SK-N-SH treated with all-trans-retinoic acid at 6 μM for 48 hours (cell line): ENCODE results near the gene NT5C3B.
"Not testable (repeated sequence)": the region's sequence is repeated elsewhere in the genome, so short reads cannot be mapped to it uniquely, and the experiment has no call there.

Source experiments
- ATAC-seq: fragments of 200-7000 bp; cut with Tn5 transposase; 3 replicates; pipeline ENCODE4 v1.9.1; 2020; ENCODE audit warnings: mild to moderate bottlenecking, moderate library complexity
- ARNTL ChIP-seq: fragments of 450-650 bp; formaldehyde crosslinking; IDR thresholded peaks from 2 replicates; pipeline ENCODE4 v1.5.0; 2020; ENCODE audit warnings: low read depth, mild to moderate bottlenecking, moderate library complexity, borderline replicate concordance
- BACH2 ChIP-seq: fragments of 250-450 bp; sonication (Bioruptor Pico); IDR thresholded peaks from 2 replicates; pipeline ENCODE4 v1.9.0; 2021; ENCODE audit warnings: mild to moderate bottlenecking, borderline replicate concordance
- CSDC2 ChIP-seq: fragments of 250-450 bp; sonication (Bioruptor Pico); IDR thresholded peaks from 2 replicates; pipeline ENCODE4 v1.5.0; 2020; ENCODE audit warnings: mild to moderate bottlenecking, moderate library complexity
- GLIS3 ChIP-seq: fragments of 250-450 bp; sonication (Bioruptor Pico); IDR thresholded peaks from 2 replicates; pipeline ENCODE4 v1.5.0; 2020; ENCODE audit warnings: mild to moderate bottlenecking, moderate library complexity
- ISL1 ChIP-seq: fragments of 250-450 bp; sonication (Bioruptor Pico); IDR thresholded peaks from 2 replicates; pipeline ENCODE4 v2.1.2; 2022; ENCODE audit warnings: mild to moderate bottlenecking, moderate library complexity
- OSR1 ChIP-seq: fragments of 250-450 bp; sonication (Bioruptor Pico); IDR thresholded peaks from 2 replicates; pipeline ENCODE4 v1.8.0; 2022; ENCODE audit warnings: moderate library complexity, mild to moderate bottlenecking, inconsistent platforms
- RARB ChIP-seq: fragments of 250-450 bp; sonication (Bioruptor Pico); IDR thresholded peaks from 2 replicates; pipeline ENCODE4 v1.8.0; 2021; ENCODE audit warnings: mild to moderate bottlenecking, moderate library complexity
- SNAI2 ChIP-seq: fragments of 250-450 bp; sonication (Bioruptor Pico); IDR thresholded peaks from 2 replicates; pipeline ENCODE4 v1.5.0; 2020; ENCODE audit warnings: mild to moderate bottlenecking, moderate library complexity
- TCF4 ChIP-seq: fragments of 250-450 bp; sonication (Bioruptor Pico); IDR thresholded peaks from 2 replicates; pipeline ENCODE4 v1.8.0; 2021; ENCODE audit warnings: mild to moderate bottlenecking, moderate library complexity, borderline replicate concordance
- TOX ChIP-seq: fragments of 250-450 bp; sonication (Bioruptor Pico); IDR thresholded peaks from 2 replicates; pipeline ENCODE4 v1.8.0; 2021; ENCODE audit warnings: mild to moderate bottlenecking, moderate library complexity, borderline replicate concordance
- ZC3H10 ChIP-seq: fragments of 250-450 bp; sonication (Bioruptor Pico); IDR thresholded peaks from 2 replicates; pipeline ENCODE4 v1.5.1; 2021; ENCODE audit warnings: mild to moderate bottlenecking, moderate library complexity
- ZFP30 ChIP-seq: fragments of 450-650 bp; formaldehyde crosslinking; IDR thresholded peaks from 2 replicates; pipeline ENCODE4 v1.5.0; 2022; ENCODE audit warnings: mild to moderate bottlenecking, moderate library complexity
- ZNF565 ChIP-seq: fragments of 450-650 bp; formaldehyde crosslinking; conservative IDR thresholded peaks from 2 replicates; pipeline ENCODE4 v1.5.0; 2020; ENCODE audit warnings: low read depth, mild to moderate bottlenecking, moderate library complexity
- ZNF70 ChIP-seq: fragments of 450-650 bp; formaldehyde crosslinking; IDR thresholded peaks from 2 replicates; pipeline ENCODE4 v1.5.0; 2020; ENCODE audit warnings: mild to moderate bottlenecking, moderate library complexity
- ZNF8 ChIP-seq: fragments of 450-650 bp; formaldehyde crosslinking; IDR thresholded peaks from 2 replicates; pipeline ENCODE4 v1.5.0; 2020; ENCODE audit warnings: mild to moderate bottlenecking, moderate library complexity
- TF ChIP-seq, protein P1 (sequence below): fragments of 250-450 bp; sonication (Bioruptor Pico); IDR thresholded peaks from 2 replicates; pipeline ENCODE4 v1.5.1; 2021; ENCODE audit warnings: mild to moderate bottlenecking, moderate library complexity
- TF ChIP-seq, protein P2 (sequence below): fragments of 250-450 bp; sonication (Bioruptor Pico); IDR thresholded peaks from 2 replicates; pipeline ENCODE4 v1.5.1; 2020; ENCODE audit warnings: low read depth, mild to moderate bottlenecking, moderate library complexity
- TF ChIP-seq, protein P3 (sequence below): fragments of 250-450 bp; sonication (Bioruptor Pico); IDR thresholded peaks from 2 replicates; pipeline ENCODE4 v1.5.0; 2020; ENCODE audit warnings: mild to moderate bottlenecking, moderate library complexity
- TF ChIP-seq, protein P4 (sequence below): fragments of 250-450 bp; sonication (Bioruptor Pico); IDR thresholded peaks from 2 replicates; pipeline ENCODE4 v1.8.0; 2021; ENCODE audit warnings: low read depth, mild to moderate bottlenecking, moderate library complexity, borderline replicate concordance

The NT5C3B gene

DNA sequence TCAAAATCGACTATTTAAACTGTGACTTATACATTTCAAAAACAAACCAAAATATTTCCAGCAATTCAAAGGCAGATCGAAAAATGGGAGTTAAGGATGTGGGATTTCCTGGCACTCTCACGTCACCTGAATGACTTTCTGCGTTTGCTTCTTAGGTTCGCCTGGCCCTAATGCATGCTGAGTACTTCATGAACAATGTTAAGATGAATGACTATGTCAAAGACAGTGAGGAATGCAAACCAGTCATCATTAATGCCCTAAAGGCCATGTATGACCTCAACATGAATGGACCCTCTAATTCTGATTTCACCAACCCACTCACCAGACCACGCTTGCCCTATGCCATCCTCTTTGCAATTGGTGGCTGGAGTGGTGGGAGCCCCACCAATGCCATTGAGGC lies 8.9 kb upstream of the NT5C3B start:
- TF ChIP-seq, protein P1, sequence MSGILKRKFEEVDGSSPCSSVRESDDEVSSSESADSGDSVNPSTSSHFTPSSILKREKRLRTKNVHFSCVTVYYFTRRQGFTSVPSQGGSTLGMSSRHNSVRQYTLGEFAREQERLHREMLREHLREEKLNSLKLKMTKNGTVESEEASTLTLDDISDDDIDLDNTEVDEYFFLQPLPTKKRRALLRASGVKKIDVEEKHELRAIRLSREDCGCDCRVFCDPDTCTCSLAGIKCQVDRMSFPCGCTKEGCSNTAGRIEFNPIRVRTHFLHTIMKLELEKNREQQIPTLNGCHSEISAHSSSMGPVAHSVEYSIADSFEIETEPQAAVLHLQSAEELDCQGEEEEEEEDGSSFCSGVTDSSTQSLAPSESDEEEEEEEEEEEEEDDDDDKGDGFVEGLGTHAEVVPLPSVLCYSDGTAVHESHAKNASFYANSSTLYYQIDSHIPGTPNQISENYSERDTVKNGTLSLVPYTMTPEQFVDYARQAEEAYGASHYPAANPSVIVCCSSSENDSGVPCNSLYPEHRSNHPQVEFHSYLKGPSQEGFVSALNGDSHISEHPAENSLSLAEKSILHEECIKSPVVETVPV, result no peak
- TF ChIP-seq ZNF8 (CRISPR knock-in tag), result no peak
- no peak for TF ChIP-seq ZNF565
- TF ChIP-seq SNAI2 (CRISPR knock-in tag), result no peak
- TF ChIP-seq TOX (CRISPR knock-in tag), result no peak

DNA sequence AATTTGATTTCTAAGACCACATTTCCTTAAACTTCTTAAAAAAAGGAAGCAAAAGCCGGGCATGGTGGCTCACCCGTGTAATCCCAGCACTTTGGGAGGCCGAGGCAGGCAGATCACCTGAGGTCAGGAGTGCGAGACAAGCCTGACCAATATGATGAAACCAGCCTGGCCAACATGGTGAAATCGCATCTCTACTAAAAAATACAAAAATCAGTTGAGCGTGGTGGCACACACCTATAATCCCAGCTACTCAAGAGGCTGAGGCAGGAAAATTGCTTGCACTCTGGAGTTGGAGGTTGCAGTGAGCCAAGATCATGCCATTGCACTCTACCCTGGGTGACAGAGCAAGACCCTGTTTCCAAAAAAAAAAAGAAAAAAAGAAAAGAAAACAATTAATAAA lies 4.7 kb upstream of the NT5C3B start:
- ATAC-seq, result not testable (repeated sequence)

More for the DNA sequence above, 8.9 kb upstream of the NT5C3B start:
- no peak for ATAC-seq

DNA sequence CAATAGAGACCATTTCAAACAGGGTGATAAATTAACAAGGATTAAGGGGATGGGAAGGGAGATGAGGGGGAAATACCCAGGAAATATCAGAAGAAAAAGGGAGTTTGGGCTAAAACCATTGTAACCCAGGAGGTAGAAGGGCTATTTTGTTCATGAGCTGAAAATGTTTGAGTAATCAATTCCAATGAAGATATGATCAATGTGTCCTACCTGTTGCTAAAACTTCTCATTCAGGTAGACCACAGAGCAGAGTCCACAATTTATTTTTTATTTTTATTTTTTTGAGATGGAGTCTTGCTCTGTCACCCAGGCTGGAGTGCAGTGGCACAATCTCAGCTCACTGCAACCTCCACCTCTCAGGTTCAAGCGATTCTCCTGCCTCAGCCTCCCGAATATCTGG lies 3.4 kb upstream of the NT5C3B start:
- not testable (repeated sequence) for ATAC-seq

DNA sequence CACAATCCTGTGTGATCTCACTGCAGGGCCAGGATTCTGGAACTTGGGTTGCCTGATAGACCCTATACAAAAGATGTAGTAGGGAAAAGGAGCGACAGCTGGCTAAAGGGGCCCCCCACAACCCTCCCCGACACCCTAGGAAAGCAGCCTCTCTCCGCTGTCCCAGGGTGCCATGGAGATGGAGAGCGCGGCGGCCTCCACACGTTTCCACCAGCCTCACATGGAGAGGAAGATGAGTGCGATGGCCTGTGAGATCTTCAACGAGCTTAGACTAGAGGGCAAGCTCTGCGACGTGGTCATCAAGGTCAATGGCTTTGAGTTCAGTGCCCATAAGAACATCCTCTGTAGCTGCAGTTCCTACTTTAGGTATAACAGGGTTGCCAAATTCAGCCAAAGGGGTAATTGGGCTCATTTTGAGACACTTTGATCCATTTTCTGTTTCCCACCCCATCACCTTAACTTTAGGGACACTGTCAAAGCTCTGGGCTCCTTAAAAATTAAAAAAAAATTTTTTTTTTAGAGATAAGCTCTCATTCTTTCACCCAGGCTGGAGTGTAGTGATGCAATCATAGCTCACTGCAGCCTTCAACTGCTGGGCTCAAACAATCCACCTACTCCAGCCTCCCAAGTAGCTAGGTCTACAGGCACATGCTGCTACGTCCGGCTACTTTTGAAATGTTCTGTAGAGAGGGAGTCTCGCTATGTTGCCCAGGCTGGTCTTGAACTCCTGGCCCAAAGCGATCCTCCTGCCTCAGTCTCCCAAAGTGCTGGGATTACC lies 1.9 kb upstream of the NT5C3B start, which contains the start of gene KLHL10:
Gene KLHL10 (plus strand): TSS at position 65 of the 778 bp plus-strand sequence. CDS start 108 bp downstream, at position 173.
- TF ChIP-seq, protein P1, result no peak
- TF ChIP-seq TCF4 (no peak), ZFP30 (CRISPR knock-in tag) (no peak), GLIS3 (no peak), ARNTL (no peak), ISL1 (CRISPR knock-in tag) (no peak), ZNF8 (CRISPR knock-in tag) (no peak), ZNF565 (no peak), OSR1 (CRISPR knock-in tag) (no peak), ZNF70 (CRISPR knock-in tag) (no peak), CSDC2 (CRISPR knock-in tag) (no peak), BACH2 (CRISPR knock-in tag) (no peak), TOX (CRISPR knock-in tag) (no peak), RARB (no peak), ZC3H10 (no peak)
- TF ChIP-seq, protein P2, sequence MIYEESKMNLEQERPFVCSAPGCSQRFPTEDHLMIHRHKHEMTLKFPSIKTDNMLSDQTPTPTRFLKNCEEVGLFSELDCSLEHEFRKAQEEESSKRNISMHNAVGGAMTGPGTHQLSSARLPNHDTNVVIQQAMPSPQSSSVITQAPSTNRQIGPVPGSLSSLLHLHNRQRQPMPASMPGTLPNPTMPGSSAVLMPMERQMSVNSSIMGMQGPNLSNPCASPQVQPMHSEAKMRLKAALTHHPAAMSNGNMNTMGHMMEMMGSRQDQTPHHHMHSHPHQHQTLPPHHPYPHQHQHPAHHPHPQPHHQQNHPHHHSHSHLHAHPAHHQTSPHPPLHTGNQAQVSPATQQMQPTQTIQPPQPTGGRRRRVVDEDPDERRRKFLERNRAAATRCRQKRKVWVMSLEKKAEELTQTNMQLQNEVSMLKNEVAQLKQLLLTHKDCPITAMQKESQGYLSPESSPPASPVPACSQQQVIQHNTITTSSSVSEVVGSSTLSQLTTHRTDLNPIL (CRISPR knock-in tag), result no peak
- TF ChIP-seq, protein P3, sequence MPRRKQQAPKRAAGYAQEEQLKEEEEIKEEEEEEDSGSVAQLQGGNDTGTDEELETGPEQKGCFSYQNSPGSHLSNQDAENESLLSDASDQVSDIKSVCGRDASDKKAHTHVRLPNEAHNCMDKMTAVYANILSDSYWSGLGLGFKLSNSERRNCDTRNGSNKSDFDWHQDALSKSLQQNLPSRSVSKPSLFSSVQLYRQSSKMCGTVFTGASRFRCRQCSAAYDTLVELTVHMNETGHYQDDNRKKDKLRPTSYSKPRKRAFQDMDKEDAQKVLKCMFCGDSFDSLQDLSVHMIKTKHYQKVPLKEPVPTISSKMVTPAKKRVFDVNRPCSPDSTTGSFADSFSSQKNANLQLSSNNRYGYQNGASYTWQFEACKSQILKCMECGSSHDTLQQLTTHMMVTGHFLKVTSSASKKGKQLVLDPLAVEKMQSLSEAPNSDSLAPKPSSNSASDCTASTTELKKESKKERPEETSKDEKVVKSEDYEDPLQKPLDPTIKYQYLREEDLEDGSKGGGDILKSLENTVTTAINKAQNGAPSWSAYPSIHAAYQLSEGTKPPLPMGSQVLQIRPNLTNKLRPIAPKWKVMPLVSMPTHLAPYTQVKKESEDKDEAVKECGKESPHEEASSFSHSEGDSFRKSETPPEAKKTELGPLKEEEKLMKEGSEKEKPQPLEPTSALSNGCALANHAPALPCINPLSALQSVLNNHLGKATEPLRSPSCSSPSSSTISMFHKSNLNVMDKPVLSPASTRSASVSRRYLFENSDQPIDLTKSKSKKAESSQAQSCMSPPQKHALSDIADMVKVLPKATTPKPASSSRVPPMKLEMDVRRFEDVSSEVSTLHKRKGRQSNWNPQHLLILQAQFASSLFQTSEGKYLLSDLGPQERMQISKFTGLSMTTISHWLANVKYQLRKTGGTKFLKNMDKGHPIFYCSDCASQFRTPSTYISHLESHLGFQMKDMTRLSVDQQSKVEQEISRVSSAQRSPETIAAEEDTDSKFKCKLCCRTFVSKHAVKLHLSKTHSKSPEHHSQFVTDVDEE, result no peak
- TF ChIP-seq, protein P4, sequence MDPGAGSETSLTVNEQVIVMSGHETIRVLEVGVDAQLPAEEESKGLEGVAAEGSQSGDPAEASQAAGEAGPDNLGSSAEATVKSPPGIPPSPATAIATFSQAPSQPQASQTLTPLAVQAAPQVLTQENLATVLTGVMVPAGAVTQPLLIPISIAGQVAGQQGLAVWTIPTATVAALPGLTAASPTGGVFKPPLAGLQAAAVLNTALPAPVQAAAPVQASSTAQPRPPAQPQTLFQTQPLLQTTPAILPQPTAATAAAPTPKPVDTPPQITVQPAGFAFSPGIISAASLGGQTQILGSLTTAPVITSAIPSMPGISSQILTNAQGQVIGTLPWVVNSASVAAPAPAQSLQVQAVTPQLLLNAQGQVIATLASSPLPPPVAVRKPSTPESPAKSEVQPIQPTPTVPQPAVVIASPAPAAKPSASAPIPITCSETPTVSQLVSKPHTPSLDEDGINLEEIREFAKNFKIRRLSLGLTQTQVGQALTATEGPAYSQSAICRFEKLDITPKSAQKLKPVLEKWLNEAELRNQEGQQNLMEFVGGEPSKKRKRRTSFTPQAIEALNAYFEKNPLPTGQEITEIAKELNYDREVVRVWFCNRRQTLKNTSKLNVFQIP, result no peak
- ATAC-seq, result no peak
